ENCODE measurements around the gene BRAT1.

BRAT1 gene

DNA sequence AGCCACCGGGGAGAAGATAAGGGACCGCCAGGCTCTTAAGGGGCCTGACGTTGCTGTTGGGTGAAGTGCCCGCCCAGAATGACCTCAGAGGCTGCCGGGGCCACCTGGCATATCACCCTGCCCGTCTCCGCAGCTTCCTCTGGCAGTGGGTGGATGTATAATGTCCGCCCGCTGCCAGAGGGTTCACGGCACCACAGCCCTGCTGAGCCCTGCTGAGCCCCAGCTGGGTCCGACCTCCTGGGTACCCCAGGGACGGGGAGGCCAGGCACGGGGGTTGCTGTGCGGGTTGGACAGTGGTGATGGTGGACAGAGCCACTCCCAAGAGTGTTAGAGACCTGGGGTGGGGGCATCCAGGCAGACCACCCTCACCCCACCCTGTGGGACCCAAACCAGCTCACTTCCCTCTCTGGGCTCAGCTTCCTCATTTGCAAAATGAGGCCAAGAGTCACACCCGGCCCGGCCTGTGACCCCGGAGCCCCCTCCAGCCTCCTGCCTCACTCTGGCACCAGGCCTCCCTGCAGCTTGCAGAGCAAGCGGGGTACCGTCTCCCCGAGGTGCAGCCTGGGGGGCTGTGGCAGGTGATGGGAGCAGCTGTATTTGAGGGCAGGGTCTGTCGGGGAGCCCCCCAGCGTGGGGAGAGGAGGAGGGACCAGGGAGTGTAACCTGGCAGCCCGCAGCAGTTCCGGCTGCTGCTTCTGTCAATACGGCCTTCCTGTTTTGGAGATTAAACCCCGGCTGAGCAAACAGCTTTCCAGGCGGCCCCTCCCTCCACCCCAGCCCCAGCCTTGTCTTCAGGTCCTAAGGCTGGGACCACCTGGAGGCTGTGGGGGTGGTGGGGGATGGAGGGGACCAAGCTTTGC lies 44.2 kb downstream of the BRAT1 start:
- Mint-ChIP-seq H3K27me3 (no peaks in the 10 kb centered on the region), H3K4me1 (peaks cover 54% of the 10 kb centered on the region), H3K9me3 (no peaks in the 10 kb centered on the region), H3K4me3 (peak overlapping the region; percentile 59), H3K27ac (peak overlapping the region; percentile 82), H3K36me3 (ENCODE audit: low read depth) (no peaks in the 10 kb centered on the region)
- DNase-seq (peak; percentile 73), ATAC-seq (peak; percentile 58)

- peak overlapping the region; percentile 82 for H3K27ac Mint-ChIP-seq
- no peaks in the 10 kb centered on the region for H3K36me3 Mint-ChIP-seq (ENCODE audit: low read depth)
- no peaks in the 10 kb centered on the region for H3K9me3 Mint-ChIP-seq
- ATAC-seq (no peak), DNase-seq (no peak)
- H3K27me3 Mint-ChIP-seq: no peaks in the 10 kb centered on the region
- peak overlapping the region; percentile 59 for H3K4me3 Mint-ChIP-seq
- peaks cover 54% of the 10 kb centered on the region for H3K4me1 Mint-ChIP-seq
Observed at GRCh38 chr7:2510130-2510776, 45.1 kb downstream of the BRAT1 start.

GRCh38 chr7:2509298-2509906 lies 45.9 kb downstream of the BRAT1 start:
- H3K27ac Mint-ChIP-seq: peak overlapping the region; percentile 62
- no peak for ATAC-seq
- no peaks in the 10 kb centered on the region for H3K9me3 Mint-ChIP-seq
- H3K36me3 Mint-ChIP-seq (ENCODE audit: low read depth): no peaks in the 10 kb centered on the region
- no peaks in the 10 kb centered on the region for H3K27me3 Mint-ChIP-seq
- peak overlapping the region; percentile 66 for H3K4me3 Mint-ChIP-seq
- no peak for DNase-seq
- peaks cover 54% of the 10 kb centered on the region for H3K4me1 Mint-ChIP-seq

DNA sequence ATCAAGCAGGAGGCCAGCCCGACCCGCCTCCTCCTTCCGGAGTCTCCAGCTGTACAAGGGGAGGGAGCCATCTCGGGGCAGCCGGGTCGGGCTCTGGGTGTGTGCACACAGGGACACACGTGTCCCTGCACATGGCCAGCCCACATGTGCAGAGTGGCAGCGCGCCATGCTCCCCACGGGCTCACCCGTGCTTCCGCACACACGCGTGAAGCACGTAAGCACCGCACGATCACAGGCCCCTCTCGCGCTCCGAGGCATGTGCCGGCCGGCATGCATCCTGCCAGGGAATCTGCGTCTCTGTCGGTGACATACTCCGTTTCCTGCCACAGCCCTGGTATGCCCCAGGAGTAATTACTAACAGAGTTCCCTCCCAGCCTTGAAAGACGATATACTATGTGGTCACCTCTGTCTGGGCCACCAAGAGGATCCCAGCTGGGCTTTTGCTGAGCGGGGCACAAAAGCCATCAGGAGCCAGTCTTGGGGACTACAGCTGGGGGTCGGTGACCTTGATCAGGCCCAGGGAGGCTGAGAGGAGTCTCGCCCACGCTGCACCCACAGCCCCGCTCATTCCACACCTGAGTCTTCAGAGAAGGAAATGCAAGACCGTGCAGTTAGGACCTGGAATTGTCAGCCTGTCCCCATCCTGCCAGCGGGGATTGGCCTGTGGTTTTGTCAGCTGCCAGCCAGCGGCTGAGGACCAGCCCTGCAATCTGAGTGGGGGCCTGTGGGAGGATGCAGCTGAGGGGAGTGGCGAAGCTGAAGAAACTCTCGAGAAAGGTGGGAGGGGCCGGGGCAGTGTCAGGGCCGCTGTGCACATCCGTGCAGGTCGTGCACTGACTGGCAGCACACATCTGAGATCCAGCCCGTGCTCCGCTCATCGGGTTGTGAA lies 46.8 kb downstream of the BRAT1 start:
- no peaks in the 10 kb centered on the region for H3K9me3 Mint-ChIP-seq
- H3K4me1 Mint-ChIP-seq: peaks cover 57% of the 10 kb centered on the region
- DNase-seq (peak; percentile 73), ATAC-seq (peak; percentile 51)
- peak overlapping the region; percentile 66 for H3K4me3 Mint-ChIP-seq
- no peaks in the 10 kb centered on the region for H3K36me3 Mint-ChIP-seq (ENCODE audit: low read depth)
- no peaks in the 10 kb centered on the region for H3K27me3 Mint-ChIP-seq
- peak overlapping the region; percentile 62 for H3K27ac Mint-ChIP-seq

- peaks cover 56% of the 10 kb centered on the region for H3K4me1 Mint-ChIP-seq
- peak overlapping the region; percentile 62 for H3K27ac Mint-ChIP-seq
- ATAC-seq: no peak
- no peak overlapping the region for H3K4me3 Mint-ChIP-seq
- no peak for DNase-seq
- H3K27me3 Mint-ChIP-seq: no peaks in the 10 kb centered on the region
- H3K9me3 Mint-ChIP-seq: no peaks in the 10 kb centered on the region
- no peaks in the 10 kb centered on the region for H3K36me3 Mint-ChIP-seq (ENCODE audit: low read depth)
Observed at GRCh38 chr7:2507917-2508306, 47.4 kb downstream of the BRAT1 start.

- no peak overlapping the region for H3K4me3 Mint-ChIP-seq
- DNase-seq: no peak
- H3K27ac Mint-ChIP-seq: no peak overlapping the region
- H3K9me3 Mint-ChIP-seq: no peaks in the 10 kb centered on the region
- H3K4me1 Mint-ChIP-seq: peaks cover 51% of the 10 kb centered on the region
- H3K36me3 Mint-ChIP-seq (ENCODE audit: low read depth): no peaks in the 10 kb centered on the region
- no peak for ATAC-seq
- H3K27me3 Mint-ChIP-seq: no peaks in the 10 kb centered on the region
Observed at GRCh38 chr7:2507208-2507916, 48.0 kb downstream of the BRAT1 start.

- H3K4me1 Mint-ChIP-seq: peaks cover 32% of the 10 kb centered on the region
- no peak overlapping the region for H3K27ac Mint-ChIP-seq
- no peak for DNase-seq
- H3K4me3 Mint-ChIP-seq: no peak overlapping the region
- no peak for ATAC-seq
- H3K36me3 Mint-ChIP-seq (ENCODE audit: low read depth): no peaks in the 10 kb centered on the region
- H3K9me3 Mint-ChIP-seq: no peaks in the 10 kb centered on the region
- H3K27me3 Mint-ChIP-seq: no peaks in the 10 kb centered on the region
Observed at GRCh38 chr7:2505401-2505800, 49.9 kb downstream of the BRAT1 start.

DNA sequence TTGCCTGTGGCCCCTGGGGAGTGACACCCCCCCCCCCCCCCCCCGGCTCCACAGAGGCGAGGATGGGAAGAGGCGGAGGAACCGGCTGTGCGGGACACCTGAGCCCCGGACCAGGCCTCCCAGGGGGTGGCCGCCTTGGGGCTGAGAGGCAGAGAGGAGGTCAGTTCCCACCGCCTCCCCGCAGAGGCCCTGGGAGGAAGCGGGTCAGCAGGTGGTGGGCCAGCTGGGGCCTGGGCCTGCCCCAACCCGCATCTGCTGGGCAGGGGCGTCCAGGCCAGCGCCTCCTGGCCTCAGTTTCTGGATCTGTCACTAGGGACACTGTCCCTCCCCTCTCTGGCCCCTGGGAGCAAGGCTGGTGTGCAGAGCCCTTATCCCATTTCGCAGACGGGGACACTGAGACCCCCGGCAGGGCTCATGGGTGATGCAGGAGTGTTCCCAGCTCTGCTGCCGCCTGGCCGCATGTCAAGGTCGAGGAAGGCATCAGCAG lies 50.4 kb downstream of the BRAT1 start:
- Mint-ChIP-seq H3K4me1 (peaks cover 28% of the 10 kb centered on the region), H3K27me3 (no peaks in the 10 kb centered on the region), H3K27ac (no peak overlapping the region), H3K9me3 (no peaks in the 10 kb centered on the region), H3K4me3 (no peak overlapping the region), H3K36me3 (ENCODE audit: low read depth) (no peaks in the 10 kb centered on the region)
- ATAC-seq: no peak
- no peak for DNase-seq

- ATAC-seq (no peak), DNase-seq (no peak)
- no peaks in the 10 kb centered on the region for H3K9me3 Mint-ChIP-seq
- no peaks in the 10 kb centered on the region for H3K27me3 Mint-ChIP-seq
- no peak overlapping the region for H3K4me3 Mint-ChIP-seq
- H3K4me1 Mint-ChIP-seq: peaks cover 21% of the 10 kb centered on the region
- no peaks in the 10 kb centered on the region for H3K36me3 Mint-ChIP-seq (ENCODE audit: low read depth)
- H3K27ac Mint-ChIP-seq: no peak overlapping the region
Observed at GRCh38 chr7:2504128-2504888, 51.0 kb downstream of the BRAT1 start.

DNA sequence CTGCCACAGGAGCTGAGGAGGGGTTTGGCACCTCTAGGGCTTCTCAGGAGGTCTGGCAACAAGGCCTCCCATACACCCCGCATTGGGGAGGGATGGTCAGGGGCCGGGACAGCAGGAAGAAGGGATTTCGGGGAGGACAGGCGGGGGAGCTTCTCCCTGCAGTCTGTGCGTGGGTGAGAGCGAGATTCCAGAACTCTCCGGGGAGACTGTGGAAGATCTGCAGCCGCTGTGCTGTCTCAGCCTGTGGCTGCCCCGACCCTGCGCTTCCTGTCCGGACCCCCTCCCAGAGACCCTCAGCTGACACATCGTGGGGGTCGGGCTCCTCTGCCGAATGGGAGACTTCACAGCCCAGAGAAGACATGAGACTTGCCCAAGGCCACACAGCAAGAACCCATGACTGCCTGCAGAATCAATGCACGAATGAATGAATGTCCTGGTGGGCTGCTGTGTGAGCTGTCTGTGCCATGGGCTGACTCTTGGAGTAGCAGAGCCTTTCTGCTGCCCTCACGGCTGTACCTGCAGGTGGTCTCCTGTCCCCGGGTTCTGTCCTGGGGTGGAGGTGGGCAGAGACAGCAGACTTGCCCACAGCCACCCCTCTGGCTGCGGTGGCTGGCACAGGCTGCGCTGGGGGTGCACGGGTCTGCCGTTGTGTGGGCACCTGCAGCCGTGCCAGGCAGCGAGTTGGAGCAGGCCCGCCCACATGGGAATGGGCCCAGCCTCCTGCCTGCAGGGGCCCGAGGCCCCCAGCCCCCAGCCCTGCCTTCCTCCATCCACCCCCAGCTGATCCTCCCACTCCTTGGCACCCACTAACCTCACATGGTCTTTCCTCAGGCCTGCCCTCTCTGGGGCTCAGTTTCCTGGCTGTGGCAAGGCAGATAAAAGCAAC lies 52.0 kb downstream of the BRAT1 start:
- H3K36me3 Mint-ChIP-seq (ENCODE audit: low read depth): no peaks in the 10 kb centered on the region
- no peaks in the 10 kb centered on the region for H3K27me3 Mint-ChIP-seq
- H3K4me3 Mint-ChIP-seq: no peak overlapping the region
- no peaks in the 10 kb centered on the region for H3K9me3 Mint-ChIP-seq
- H3K4me1 Mint-ChIP-seq: peaks cover 11% of the 10 kb centered on the region
- DNase-seq: no peak
- H3K27ac Mint-ChIP-seq: no peak overlapping the region
- no peak for ATAC-seq

GRCh38 chr7:2502647-2502966 lies 52.7 kb downstream of the BRAT1 start:
- H3K9me3 Mint-ChIP-seq: no peaks in the 10 kb centered on the region
- H3K27me3 Mint-ChIP-seq: no peaks in the 10 kb centered on the region
- ATAC-seq (no peak), DNase-seq (no peak)
- no peak overlapping the region for H3K4me3 Mint-ChIP-seq
- peaks cover 6% of the 10 kb centered on the region for H3K4me1 Mint-ChIP-seq
- H3K27ac Mint-ChIP-seq: no peak overlapping the region
- no peaks in the 10 kb centered on the region for H3K36me3 Mint-ChIP-seq (ENCODE audit: low read depth)

GRCh38 chr7:2501947-2502646 lies 53.2 kb downstream of the BRAT1 start:
- Mint-ChIP-seq H3K4me3 (no peak overlapping the region), H3K36me3 (ENCODE audit: low read depth) (no peaks in the 10 kb centered on the region), H3K27me3 (no peaks in the 10 kb centered on the region), H3K4me1 (peaks cover 6% of the 10 kb centered on the region), H3K27ac (no peak overlapping the region), H3K9me3 (no peaks in the 10 kb centered on the region)
- ATAC-seq: no peak
- no peak for DNase-seq

Data from activated naive CD8-positive, alpha-beta T cell treated with anti-CD3 and anti-CD28 coated beads, Interleukin-2, amount 50 U/mL, for 24 hours (primary cell).